NCI-H446 treated with DMSO at 0.1 percent for 48 hours (cell line): ENCODE results near the gene STXBP3.
A peak's percentile ranks its signal among the peaks of the same experiment; 100 is the strongest.

Experiments
- DNase-seq: peaks from one replicate; lab custom pipeline; 2025; lab: John Stamatoyannopoulos, UW

Gene STXBP3

DNA sequence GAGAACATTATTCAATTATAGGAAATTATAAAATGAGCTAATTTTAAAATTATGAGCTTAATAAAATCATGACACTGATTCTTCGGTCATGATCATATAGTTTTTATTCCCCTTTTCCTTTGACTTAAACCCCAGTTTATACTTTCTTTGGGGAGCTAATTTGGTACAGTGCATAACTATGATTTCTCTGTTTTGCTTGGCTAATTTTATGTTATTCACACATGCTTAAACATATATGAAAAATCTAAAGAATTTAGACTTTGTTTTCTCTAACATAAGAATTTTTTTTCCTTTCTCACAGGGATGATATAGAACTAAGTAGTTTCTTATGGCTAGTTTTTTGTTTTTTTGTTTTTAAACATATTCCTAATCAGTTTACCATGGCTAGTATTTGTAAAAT lies 52.5 kb downstream of the STXBP3 start:
- DNase-seq = no peak

DNA sequence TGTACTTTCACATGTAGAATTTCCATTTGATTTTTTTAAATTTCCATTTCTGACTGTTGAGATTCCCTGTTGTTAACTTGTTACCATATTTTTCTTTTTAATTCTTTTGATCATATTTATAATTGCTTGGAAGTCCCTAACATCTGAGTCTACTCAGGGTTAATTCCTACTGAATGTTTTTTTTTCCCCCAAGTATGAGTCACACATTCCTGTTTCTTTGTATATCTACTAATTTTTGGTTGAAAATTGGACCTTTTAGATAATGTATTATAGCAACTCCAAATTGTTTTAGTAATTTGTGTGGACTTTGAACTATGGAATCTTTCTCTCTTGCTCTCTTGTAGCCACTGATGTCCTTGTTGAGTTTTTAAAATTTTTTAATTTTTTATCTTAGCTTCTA lies 54.6 kb downstream of the STXBP3 start:
- no peak for DNase-seq

DNA sequence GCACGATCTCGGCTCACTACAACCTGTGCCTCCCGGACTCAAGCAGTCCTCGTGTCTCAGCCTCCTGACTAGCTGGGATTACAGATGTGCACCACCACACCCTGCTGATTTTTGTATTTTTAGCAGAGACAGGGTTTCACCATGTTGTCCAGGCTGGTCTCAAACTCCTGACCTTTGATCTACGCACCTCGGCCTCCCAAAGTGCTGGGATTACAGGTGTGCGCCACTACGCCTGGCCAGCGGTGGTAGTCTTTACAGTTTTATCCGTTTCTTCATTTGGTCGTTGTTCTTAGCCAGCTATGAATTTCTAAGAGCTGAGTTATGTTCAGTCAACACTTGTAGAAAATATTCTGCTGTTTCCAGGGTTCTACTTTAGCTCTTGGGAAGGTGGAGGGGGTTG lies 57.1 kb downstream of the STXBP3 start:
- DNase-seq = no peak

DNA sequence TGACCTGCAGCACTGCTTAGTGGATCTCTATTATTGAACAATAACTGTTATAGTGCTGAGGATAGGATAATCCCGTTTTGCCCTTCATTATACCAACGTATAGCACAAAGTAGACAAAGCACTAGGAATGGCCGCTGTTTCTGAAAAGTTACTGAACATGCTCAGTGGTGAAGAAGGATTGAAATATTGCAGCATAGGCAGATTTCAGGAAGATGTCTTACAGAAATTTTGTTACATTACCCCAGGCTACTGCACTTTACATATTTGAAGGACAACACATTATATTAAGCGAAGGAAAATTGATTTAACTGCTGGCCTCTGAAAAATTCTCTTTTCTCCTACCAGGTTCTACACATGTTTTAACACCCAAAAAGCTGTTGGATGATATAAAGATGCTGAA lies 62.0 kb downstream of the STXBP3 start:
- no peak for DNase-seq

DNA sequence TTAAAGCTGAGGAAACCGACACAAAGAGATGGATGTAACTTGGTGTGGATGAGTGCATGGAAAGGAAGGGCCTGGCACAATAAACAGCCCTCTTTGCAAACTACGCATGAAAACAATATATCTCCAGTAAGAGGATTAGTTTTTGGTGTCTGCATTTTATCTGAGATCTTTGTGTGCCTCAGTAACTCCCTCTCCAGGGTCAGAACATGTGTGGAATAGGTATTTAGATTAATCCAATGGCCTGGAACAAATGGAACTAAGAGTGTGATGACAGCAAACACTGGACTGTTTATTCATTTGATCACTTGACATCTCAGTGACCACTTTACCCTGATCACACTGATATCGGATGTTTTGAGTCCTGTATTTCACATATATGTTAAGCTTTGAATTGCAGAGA lies 65.1 kb downstream of the STXBP3 start:
- no peak for DNase-seq

DNA sequence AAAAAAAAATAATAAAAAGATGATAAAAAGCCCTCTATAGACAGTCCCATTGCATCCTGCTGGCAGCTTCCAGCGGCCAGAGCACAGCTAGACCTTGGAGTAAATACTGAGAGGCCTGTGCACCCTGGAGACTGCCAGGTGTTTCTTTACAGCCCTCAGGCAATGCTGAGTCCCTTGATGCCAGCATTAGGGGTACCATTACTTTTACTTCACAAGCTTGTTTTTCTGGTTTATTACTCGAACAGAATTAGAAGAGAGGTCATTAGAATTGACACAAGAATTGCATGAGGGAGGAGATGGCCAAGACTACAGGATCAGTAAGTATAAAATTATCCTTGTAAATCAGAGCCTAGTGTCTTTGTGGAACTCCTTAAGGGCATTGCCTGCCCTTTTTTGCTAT lies 66.9 kb downstream of the STXBP3 start:
- DNase-seq = no peak

DNA sequence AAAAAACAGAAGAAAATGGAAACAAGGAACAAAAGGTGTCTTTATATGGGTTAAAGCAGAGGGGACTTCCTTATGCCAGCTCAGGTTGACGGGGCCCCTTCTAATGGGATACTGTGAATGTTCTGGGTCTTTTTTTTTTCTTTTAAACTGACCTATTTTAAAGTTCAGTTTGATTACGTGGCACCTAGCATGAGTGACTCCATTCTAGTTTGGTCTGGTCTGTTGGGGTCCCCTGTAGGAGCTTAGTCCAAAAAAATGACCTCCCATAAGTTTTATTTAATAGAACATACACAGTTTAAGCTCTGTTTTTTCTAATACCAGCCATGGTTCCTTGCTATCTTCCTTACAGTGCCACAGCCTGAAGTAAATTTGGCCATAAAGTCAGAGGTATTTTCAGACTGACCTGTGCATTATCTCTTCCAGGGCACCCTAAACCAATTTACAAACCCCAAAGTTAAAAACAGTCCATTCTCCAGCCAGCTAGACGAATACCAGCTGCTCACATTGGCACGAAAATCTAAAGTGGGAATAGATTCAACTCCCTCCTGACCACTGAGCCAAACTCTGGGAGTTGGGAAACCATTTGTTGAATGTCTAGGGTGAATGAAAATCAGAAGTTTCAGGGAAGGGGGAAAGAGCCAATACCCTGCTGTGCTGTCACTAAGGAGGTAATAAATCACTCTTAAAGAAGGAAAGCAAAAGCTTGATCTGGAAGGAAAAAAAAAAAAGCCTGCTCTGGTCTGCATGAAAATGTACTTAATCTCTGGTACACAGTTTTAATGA lies 68.1 kb downstream of the STXBP3 start:
- DNase-seq = peak; percentile 97

DNA sequence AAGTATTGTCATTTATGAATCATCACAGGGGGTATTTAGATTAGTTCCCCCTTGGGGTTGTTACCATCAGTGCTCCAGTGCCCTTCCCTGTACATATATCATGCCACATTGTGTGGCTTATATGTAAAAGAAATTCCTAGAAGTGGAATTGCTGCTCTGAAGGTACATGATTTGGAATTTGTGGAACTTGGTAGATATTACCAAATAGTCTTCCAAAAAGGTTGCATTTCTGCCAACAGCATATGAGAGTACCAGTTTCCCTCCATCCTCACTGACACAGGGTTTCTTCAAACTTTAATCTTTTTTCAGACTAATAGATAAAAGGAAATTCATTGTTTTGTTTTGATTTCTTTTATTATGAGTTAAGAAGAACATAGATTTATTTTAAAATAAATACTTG lies 69.1 kb downstream of the STXBP3 start:
- DNase-seq = no peak

DNA sequence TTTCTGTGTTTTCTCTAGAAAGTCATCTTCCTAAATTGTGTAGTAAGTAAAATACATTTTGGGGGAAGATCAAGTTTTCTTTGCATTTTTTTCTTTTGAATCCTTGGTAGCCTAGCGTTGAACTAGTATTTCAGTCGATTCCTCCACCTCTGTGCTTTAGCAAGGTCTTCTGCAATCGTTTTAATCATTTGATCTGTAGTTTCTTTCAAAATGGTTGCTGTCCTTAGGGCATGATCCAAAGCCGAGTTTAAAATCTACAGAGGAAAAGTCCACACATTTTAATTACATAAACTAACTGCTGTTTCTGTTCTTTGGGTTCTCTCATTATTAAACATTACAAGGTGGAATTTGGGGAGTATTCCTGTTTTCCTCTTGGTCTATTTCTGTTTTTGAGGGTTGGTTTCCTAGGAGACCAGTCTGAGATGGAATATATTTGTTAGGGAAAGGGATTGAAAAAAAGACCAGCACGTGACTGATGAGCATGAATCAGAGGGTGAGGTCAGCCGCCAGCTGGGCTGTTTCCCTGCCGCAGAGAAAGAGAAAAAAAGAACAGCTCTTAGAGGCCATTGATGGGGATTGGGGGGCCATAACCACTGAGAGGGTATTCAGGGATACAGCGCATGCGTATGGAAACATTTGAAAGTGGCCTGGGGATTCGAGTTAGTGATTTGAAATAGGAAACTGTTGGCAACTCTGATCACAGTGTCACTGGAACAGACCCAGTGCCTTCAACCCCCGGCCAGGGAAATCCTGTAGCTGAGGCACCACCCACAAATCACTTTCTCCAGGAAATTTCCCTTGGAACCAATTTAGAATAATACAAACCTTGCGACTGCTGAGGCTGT lies 69.8 kb downstream of the STXBP3 start:
- DNase-seq = peak; percentile 95

DNA sequence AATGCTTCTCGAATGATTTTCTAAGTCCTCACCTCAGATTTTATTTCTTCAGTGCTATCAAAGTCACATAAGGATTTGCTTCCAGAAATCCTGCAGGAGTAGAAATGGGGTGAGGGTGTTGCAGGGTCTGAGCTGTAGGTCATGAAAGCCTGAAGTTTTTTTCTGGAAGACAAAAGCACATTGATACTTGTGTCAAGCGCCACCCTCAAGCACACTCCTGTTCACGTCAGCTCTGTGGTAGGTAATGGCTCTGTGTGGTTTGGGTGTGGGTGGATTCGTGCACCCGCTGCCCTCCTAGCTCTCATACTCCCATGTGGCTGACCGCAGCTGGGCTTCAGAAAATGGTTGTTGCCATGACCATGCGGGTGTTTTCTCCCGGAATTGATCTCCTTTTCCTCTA lies 70.5 kb downstream of the STXBP3 start:
- DNase-seq = no peak

DNA sequence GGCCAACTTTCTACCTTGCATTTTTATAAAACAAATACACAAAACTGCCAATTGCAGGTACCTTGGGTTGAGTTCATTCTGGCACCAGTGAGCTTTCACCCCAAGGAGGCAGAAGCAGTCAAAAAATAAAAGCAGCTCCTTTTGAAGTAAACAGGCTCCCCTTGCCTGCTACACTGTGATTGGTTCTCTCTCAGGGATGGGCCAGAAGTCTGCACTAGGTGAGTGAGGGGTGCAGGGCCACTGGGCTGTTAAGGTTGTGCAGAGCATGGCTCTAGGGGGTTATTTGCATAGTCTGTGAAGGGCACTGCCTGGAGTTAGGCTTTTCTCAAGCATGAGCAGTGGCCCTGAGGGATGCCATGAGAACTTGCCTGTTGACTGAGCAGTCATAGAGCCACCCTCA lies 71.3 kb downstream of the STXBP3 start:
- no peak for DNase-seq

DNA sequence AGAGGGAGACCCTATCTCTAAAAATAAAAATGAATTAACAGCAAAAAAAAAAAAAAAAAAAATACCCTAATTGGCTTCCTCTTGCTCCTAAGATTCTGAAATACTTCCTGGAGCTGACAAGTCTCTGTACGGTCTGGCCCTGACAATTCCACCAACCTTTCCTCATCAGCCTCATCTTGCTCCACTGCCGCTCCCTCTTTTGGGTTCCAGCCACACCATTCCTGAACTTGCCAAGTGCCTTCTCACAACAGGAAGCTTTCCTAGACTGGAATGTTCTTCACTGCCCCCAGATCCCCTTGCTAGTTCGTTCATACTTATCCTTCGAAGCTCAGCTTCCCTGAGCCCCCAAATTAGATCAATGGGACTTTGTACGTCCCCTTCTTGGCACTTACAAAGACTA lies 73.4 kb downstream of the STXBP3 start:
- no peak for DNase-seq

DNA sequence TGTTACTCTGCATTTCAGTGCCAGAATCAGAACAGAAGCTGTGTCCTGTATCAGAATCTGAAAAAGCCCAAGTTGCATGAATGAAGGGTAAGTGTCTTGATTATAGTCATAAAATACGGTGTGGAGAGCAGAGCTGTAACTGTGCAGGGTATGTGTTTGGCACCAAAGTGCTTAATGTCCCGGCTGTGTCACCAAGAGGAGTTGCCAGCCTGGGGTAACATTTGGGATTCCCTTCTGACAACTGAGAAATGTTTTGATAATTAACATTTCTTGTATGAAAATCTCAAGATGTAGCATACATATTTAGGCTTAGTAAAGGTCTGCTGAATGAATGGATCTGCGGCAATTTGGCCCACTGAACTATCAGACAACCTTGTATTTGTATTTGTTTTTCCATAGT lies 77.2 kb downstream of the STXBP3 start:
- no peak for DNase-seq

DNA sequence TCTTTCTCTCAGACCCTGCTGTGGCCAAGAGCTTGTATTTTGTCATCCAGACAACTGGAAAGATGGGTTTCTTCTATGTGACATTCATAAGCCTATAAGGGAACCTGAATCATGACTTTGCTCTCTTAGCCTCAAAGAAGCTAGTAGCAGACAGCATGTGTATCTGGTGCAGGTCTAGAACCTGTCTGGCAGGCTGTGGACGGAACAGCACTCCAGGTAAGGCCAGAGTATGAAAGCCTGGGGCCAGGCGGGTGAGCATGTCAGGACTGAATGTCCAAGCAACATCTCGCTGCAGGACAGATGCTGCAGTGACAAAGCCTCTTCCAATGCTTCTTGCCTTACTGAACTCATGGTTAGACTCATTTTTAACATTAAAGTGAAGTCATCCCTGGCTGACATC lies 77.6 kb downstream of the STXBP3 start:
- DNase-seq = no peak

DNA sequence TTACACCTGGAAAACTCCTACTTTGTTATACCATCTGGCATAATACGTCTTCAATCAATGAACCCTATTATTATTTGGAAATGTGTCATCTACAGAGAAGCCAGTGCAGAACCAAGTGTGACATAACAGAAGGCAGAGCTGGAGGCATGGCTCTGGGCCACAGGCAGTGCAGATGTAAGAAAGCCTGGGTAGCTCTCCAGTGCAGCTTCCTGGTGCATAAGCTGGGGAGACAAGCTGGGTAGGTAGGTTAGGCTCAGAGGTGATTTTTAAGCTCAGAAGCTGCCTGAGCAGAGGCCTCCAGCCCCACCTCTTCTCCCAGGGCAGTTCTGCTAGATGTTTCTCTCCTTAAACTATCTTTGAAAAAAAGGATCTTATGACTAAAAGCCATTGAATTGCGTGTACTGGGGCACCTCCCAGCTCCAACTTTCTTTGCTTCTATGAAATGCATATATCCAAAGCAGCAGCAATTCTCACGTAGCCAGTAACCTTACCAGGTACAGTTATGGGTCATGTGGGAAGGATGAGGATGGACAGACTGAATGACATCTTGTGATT lies 79.7 kb downstream of the STXBP3 start:
- peak; percentile 27 for DNase-seq

DNA sequence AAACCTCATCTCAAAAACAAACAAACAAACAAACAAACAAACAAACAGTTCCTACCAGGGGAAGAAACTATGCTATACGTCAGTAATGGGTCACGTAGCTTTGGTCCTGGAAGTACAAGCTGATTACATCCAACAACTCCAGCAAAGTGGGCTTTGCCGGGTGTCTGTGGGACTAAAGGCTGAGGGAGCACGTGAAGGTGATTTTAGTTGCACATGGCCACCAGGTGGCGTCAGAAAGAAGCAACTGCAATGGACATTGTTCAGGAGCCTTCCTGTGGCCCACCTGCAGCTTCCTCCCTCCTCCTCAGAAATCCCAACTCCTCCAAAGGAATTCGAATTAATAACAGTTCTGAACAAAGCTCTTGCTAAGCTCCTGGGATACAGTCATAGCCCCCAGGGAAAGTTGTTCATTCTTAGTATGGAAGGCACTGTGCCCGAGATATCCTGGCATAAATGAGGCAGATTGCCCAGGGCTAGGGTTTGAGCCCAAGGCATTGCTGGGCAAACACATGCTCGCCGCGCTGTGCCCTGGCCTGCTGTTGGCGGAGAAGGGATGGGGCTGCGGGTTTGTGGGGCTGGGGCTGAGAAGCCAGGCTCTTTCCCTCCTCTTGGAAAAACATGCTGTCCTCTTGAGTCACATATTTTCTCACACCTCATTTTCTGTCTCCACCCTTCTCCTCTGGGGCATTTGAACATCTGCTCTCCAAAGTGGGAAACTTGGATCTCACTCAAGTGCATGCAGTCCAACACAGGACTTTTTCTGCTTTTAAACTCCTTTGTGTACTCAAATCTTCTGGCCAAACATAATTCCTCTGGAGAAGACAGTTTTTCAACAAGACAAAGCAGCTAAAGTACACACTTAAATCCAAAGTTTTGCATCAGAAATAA lies 81.8 kb downstream of the STXBP3 start:
- DNase-seq = peak; percentile 85

DNA sequence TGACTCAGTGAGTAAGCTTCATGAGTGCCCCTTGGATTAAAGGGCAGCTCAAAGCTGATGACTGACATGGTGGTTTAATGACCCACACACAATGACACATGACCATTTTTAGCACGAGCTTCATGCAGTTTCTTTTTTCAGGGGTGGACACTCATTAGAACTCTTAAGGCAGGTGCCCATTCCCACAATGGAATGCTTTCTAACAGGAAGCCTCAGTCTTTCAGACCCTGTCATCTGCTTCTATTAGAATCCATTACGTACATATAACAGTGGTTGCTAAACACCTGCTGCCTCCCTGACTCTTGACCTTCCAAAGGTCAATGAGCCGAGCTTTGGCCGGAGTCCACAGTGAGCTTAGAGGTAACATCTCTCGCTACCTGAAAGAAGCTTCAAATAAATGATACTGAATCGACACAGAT lies 83.0 kb downstream of the STXBP3 start:
- no peak for DNase-seq

DNA sequence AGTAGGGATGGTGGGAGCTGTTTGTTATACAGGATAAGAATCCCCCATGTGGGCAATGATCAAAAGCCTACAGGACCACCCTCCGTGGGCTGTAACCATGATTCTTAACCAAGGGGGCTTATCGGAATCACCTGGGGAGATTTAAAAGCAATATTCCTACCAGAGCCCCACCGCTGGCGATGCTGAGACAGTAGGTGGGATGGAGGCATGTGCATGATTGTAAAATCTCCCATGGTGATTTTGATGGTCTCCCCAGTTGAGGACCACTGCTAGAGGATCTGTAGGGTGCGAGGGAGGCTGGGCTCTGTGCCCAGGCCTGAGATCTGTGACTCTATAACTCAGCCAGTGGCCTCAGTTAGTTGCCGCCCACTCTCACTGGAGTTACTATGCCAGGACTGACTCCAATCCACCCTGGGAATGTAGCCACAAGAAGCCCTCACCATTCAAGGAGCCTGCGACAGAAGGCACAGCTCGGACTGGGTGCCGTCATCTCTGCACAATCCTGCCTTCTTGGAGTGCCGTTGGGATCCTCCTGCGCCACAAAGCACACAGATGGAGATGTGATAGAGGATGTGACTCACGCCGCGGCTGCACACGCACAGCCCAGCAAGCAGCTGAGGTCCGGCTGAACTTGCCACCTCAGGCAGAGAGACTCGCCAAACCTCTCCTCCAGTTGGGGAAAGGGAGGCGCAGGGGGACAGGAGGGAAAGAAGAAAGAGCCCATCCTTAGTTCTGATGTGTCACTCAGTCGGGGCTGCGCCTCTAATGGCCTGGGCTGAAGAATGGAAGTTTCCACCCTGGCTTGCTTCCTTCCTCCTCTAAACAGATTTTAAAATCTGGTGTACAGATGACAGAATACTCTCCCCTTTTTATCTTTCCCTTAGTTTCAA lies 83.9 kb downstream of the STXBP3 start:
- peak; percentile 71 for DNase-seq

DNA sequence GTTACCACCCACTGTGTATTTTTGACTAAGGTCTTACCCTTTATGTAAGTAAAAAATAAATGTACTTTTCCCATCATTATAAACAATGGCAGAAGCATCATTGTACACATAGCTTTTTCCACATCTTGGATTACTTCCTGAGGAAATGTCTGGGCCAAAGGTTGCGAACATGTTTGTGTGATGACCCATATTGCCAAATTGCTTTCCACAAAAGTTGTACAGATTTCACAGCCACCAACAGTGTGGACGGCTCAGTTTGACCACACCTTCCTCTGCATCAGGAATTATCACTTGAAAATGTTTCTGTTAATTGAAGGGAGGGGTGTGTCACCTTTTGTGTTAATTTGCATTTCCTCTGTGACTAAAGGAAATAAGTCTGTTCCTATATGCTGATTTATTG lies 84.8 kb downstream of the STXBP3 start:
- no peak for DNase-seq

DNA sequence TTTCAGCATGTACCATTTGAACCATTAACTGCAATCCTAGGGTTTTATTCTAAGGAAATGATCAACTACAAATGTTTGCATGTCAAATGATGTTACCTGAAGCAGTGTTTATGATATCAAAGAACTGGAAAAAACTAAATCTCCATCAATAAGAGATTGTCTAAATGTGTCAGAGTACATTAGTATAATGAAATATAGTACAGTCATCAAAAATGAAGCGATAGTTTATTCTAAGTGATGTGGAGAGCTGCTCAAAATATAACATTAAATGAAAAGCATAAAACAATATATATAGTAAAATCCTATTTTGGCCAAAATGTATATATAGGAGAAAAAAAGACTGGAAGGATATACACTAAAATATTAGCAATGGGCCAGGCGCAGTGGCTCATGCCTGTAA lies 86.5 kb downstream of the STXBP3 start:
- no peak for DNase-seq

DNA sequence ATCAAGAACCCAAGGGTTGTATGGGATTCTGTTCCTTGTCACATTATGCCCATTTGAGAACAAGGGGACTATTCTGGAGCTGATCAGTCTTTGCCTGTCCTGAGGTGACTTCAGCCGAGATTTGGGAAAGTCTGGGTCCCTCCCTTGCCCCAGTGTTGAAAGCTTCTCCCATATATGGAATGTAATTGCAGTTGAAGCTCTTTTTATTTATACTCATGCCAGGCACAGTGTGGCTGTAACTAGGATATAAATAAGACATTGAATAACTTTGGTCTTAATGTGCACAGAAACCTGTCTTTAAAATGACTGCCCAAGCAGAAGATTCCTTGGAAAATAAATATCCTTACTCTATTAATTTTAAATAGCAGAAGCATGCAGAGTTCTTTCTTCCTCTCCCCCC lies 95.2 kb downstream of the STXBP3 start:
- no peak for DNase-seq
